Colonic mucosa (tissue), 4 donors: ENCODE results near the gene TRPV6. TPM values are rescaled to one million over a fixed set of nuclear protein-coding genes. Genes with fewer than 3 reads are reported as not detected.

Experiments used
- DNase-seq: peaks from one replicate; pipeline ENCODE4 v3.0.0-alpha.2; 2020
- H3K27ac ChIP-seq: fragments of 200-600 bp; one replicate; pipeline ENCODE4 v1.8.0; 2021
- H3K27me3 ChIP-seq: fragments of 200-600 bp; one replicate; pipeline ENCODE4 v1.8.0; 2021
- H3K36me3 ChIP-seq: fragments of 200-600 bp; one replicate; pipeline ENCODE4 v1.8.0; 2021
- H3K4me1 ChIP-seq: fragments of 200-600 bp; one replicate; pipeline ENCODE4 v1.8.0; 2021; ENCODE audit warnings: mild to moderate bottlenecking
- H3K4me3 ChIP-seq: fragments of 200-600 bp; one replicate; pipeline ENCODE4 v1.8.0; 2021
- H3K9ac ChIP-seq, 2 donors: one replicate each; pipeline ENCODE4 v1.7.0; 2013; ENCODE audit warnings: control low read depth in 2 of 2, low read depth in 2 of 2, low read length in 2 of 2
- H3K9me3 ChIP-seq: fragments of 200-600 bp; one replicate; pipeline ENCODE4 v1.8.0; 2021
- CTCF ChIP-seq: fragments of 200-600 bp; IDR thresholded peaks from one replicate; pipeline ENCODE4 v1.8.0; 2022; ENCODE audit warnings: antibody characterized with exemption, mild to moderate bottlenecking
- intact Hi-C: fragments of 100-400 bp; cut with DNase I; formaldehyde crosslinking; loops from one replicate; pipeline ENCODE4 v1.14.1; 2022
- total RNA-seq, 2 donors: library from RNA; stranded (reverse); fragmentation: NEBNext Ultra II Directional in 1 of 2; extraction: Animal tissue kit (Norgen Biotek cat#: 25700) in 1 of 2; gene quantifications; one replicate each; pipeline ENCODE4 v1.2.1, GENCODE V29; 2021
- donor health status: healthy.
- donor health status: DM: no; HTN: no; CAD: no.
- donor health status: DM: no; HTN: no; CAD: no.

The TRPV6 gene
- total RNA-seq, 2 donors from 2014 or later, result 0.05 to 0.61 TPM

- Histone ChIP-seq H3K27ac (no peak overlapping the region), H3K36me3 (no peaks in the 10 kb centered on the region), H3K9me3 (no peaks in the 10 kb centered on the region), H3K4me1 (no peaks in the 10 kb centered on the region), H3K4me3 (no peak overlapping the region), H3K9ac (no peak overlapping the region), H3K27me3 (no peaks in the 10 kb centered on the region)
- intact Hi-C loops, result no loop called here
- DNase-seq, result no peak
- TF ChIP-seq CTCF, result no peak
Measured at GRCh38 chr7:142919656-142920055, 34.1 kb upstream of the TRPV6 start.

GRCh38 chr7:142918901-142919300 lies 33.4 kb upstream of the TRPV6 start:
- H3K4me3 ChIP-seq, result no peak overlapping the region
- H3K27ac ChIP-seq, result no peak overlapping the region
- intact Hi-C loops, result no loop called here
- H3K4me1 ChIP-seq, result no peaks in the 10 kb centered on the region
- no peak for TF ChIP-seq CTCF
- H3K27me3 ChIP-seq, result no peaks in the 10 kb centered on the region
- no peak overlapping the region for H3K9ac ChIP-seq
- no peaks in the 10 kb centered on the region for H3K36me3 ChIP-seq
- H3K9me3 ChIP-seq, result no peaks in the 10 kb centered on the region
- no peak for DNase-seq

DNA sequence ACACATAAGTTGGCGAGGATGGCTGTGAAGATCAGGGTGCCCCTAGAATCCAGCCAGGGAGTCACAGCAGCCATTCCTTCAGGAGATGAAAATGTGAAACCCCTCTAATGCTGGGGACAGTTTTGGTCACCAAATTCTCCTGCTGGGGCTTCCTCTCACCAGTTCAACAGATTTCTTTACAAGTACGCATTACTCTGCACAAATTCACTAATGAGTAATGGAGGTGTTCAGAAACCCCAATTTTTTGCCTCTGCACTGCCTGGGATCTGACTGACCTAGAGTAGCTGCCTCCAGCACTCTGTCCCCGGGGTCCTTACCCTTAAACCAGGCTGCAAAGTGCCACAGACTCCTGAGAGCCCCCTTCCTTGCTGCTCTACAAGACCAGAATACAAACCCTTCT lies 31.9 kb upstream of the TRPV6 start:
- Histone ChIP-seq H3K4me3 (no peak overlapping the region), H3K9me3 (no peaks in the 10 kb centered on the region), H3K9ac (no peak overlapping the region), H3K27ac (no peak overlapping the region), H3K36me3 (no peaks in the 10 kb centered on the region), H3K4me1 (no peaks in the 10 kb centered on the region), H3K27me3 (no peaks in the 10 kb centered on the region)
- no peak for TF ChIP-seq CTCF
- DNase-seq, result no peak
- intact Hi-C loops, result no loop called here

DNA sequence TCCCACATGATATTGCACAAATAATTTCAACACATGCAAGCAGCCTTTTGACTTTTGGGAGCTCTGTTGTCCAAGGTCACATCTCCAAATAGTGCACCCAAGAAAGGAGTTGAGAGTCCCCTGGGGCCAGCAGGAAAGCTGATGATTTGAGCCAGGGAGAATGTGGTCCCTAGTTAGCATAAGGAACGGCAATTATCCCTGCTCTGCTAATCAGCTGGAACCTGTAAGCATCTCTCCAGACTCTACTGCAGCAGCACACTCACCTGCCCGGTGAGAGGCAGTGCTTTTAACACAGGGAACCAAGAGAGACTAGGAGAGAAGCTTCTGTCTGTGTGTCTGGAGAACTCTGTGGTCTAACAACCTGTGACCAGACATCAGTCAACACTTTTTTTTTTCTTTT lies 31.0 kb upstream of the TRPV6 start:
- no peak overlapping the region for H3K4me3 ChIP-seq
- intact Hi-C loops, result no loop called here
- no peak overlapping the region for H3K27ac ChIP-seq
- H3K27me3 ChIP-seq, result no peaks in the 10 kb centered on the region
- no peak for TF ChIP-seq CTCF
- no peaks in the 10 kb centered on the region for H3K4me1 ChIP-seq
- DNase-seq, result no peak
- no peaks in the 10 kb centered on the region for H3K36me3 ChIP-seq
- H3K9me3 ChIP-seq, result no peaks in the 10 kb centered on the region
- H3K9ac ChIP-seq, result no peak overlapping the region

GRCh38 chr7:142915315-142915714 lies 29.8 kb upstream of the TRPV6 start:
- Histone ChIP-seq H3K9ac (no peak overlapping the region), H3K4me3 (no peak overlapping the region), H3K36me3 (no peaks in the 10 kb centered on the region), H3K4me1 (no peaks in the 10 kb centered on the region), H3K9me3 (no peaks in the 10 kb centered on the region), H3K27ac (no peak overlapping the region), H3K27me3 (no peaks in the 10 kb centered on the region)
- intact Hi-C loops, result no loop called here
- DNase-seq, result no peak
- no peak for TF ChIP-seq CTCF

DNA sequence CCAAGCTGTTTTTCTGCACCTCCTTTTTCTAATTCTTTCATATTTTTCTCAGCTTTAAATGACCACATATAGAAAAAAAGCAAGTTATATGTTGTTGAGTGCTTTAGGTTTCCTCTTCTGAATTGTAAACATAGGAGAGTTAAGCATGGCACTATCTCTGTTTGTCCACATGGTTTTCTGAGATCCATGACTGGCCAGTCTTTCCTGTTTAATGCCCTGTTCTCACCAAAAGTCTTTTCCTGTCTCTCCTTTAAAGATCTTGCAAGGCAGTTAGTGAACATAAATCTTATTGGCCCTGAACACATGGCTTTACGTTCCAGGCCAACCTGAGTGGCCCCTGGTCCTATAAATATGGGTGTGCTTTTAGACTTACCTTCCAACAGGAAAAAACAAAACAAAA lies 28.6 kb upstream of the TRPV6 start:
- Histone ChIP-seq H3K27me3 (no peaks in the 10 kb centered on the region), H3K36me3 (no peaks in the 10 kb centered on the region), H3K9me3 (no peaks in the 10 kb centered on the region), H3K4me3 (no peak overlapping the region), H3K4me1 (no peaks in the 10 kb centered on the region), H3K9ac (no peak overlapping the region), H3K27ac (no peak overlapping the region)
- no peak for TF ChIP-seq CTCF
- intact Hi-C loops, result no loop called here
- DNase-seq, result no peak
